ENCODE results near the gene CLPTM1. TPM values are rescaled to one million over a fixed set of nuclear protein-coding genes. Genes with fewer than 3 reads are reported as not detected.

The CLPTM1 gene
- polyA plus RNA-seq, 3 donors from 2014 or later: 20.8 to 33.1 (median 21.2) TPM

GRCh38 chr19:45016388-45017314 is 61.5 kb downstream of the CLPTM1 start:
- peak; percentile 64 to 78 (median 71) for DNase-seq
- Mint-ChIP-seq H3K27ac (peak overlapping the region; percentile 90 to 95 (median 94)), H3K4me1 (peaks cover 13 to 14% of the 10 kb centered on the region in 2 donors), H3K36me3 (peaks cover 0 to 5% (median 4%) of the 10 kb centered on the region in 3 donors), H3K9me3 (no peaks in the 10 kb centered on the region), H3K4me3 (peak overlapping the region; percentile 22 to 74 (median 51)), H3K27me3 (ENCODE audit: low read depth in 3 of 3) (peaks cover 0 to 5% (median 0%) of the 10 kb centered on the region in 3 donors)

DNA sequence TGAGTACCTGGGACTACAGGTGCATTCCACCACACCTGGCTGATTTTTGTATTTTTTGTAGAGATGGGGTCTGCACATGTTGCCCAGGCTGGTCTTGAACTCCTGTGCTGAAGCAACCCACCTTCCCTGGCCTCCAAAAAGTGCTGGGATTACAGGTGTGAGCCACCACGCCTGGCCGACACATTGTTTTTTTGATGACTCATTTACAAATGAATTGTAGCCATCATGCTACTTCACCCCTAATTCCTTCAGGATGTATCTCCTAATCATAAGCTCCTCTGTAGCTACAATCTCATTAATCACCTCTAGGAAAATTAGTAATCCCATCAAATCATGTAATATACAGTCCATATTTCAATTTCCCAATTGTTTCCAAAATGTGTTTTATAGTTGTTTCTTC is 64.0 kb downstream of the CLPTM1 start:
- Mint-ChIP-seq H3K4me3 (no peak overlapping the region), H3K9me3 (no peaks in the 10 kb centered on the region), H3K27me3 (ENCODE audit: low read depth in 3 of 3) (no peaks in the 10 kb centered on the region), H3K36me3 (peaks cover 0 to 4% (median 3%) of the 10 kb centered on the region in 3 donors), H3K4me1 (peaks cover 13 to 14% of the 10 kb centered on the region in 2 donors), H3K27ac (peak overlapping the region in 3 of 6 donors; percentile 29 to 78 (median 59))
- DNase-seq: no peak

DNA sequence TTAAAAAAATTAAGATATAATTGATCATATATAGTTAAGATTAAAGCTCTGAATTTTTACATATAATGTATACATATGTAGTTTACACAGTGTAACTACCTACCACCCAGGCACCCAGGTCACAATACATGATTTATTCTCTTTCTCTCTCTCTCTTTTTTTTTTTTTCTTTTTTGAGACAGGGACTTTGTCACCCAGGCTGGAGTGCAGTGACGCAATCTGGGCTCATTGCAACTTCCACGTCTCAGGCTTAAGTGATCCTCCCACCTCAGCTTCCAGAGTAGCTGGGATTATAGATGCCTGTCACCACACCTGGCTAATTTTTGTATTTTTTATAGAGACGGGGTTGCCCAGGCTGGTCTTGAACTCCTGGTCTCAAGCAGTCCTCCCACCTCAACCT is 64.9 kb downstream of the CLPTM1 start:
- no peak for DNase-seq
- no peaks in the 10 kb centered on the region for H3K9me3 Mint-ChIP-seq
- H3K27me3 Mint-ChIP-seq (ENCODE audit: low read depth in 3 of 3): no peaks in the 10 kb centered on the region
- peaks cover 13 to 14% of the 10 kb centered on the region in 2 donors for H3K4me1 Mint-ChIP-seq
- H3K36me3 Mint-ChIP-seq: peaks cover 0 to 4% (median 3%) of the 10 kb centered on the region in 3 donors
- H3K4me3 Mint-ChIP-seq: no peak overlapping the region
- H3K27ac Mint-ChIP-seq: no peak overlapping the region

DNA sequence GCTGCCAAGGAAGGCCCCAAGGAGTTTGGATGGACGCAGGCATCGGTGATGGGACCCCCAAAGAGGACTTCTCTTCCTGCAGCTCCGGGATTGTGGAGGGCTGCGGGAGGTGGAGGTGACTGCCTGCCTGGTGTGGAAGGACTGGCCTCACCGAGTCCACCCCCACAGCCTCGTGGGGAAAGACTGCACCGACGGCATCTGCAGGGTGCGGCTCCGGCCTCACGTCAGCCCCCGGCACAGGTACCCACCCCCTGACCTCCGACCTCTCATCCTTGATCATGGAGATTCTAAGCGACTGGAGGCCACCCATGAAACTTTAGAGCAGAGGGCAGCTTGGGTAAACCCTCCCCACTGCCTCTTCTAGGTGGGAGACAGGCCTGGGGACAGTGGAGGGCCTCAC is 66.8 kb downstream of the CLPTM1 start:
- Mint-ChIP-seq H3K4me3 (no peak overlapping the region), H3K9me3 (no peaks in the 10 kb centered on the region), H3K27ac (peak overlapping the region in 1 of 6 donors; percentile 23), H3K36me3 (peaks cover 0 to 7% (median 4%) of the 10 kb centered on the region in 3 donors), H3K27me3 (ENCODE audit: low read depth in 3 of 3) (peaks cover 0 to 2% (median 0%) of the 10 kb centered on the region in 3 donors), H3K4me1 (peaks cover 2 to 3% of the 10 kb centered on the region in 2 donors)
- DNase-seq: no peak

DNA sequence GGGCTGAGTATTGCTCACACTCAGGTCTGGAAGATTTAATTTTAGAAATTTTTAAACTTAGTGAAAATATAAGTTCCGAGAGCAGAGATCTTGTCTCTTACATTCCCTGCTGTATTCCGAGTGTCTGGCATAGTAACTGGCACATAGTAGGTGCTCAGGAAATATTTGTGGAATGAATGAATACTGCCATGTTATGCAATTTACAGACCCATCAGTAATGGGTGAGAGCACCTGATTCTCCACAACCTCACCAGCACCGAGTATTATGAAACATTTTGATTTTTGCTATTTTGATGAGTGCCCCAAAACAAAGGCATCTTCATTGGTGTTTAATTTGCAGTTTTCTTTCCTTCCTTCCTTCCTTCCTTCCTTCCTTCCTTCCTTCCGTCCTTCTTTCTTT is 67.9 kb downstream of the CLPTM1 start:
- Mint-ChIP-seq H3K36me3 (peaks cover 0 to 8% (median 7%) of the 10 kb centered on the region in 3 donors), H3K27me3 (ENCODE audit: low read depth in 3 of 3) (peaks cover 0 to 2% (median 0%) of the 10 kb centered on the region in 3 donors), H3K27ac (no peak overlapping the region), H3K4me1 (no peaks in the 10 kb centered on the region), H3K9me3 (no peaks in the 10 kb centered on the region), H3K4me3 (no peak overlapping the region)
- DNase-seq: no peak

GRCh38 chr19:45025264-45025663 is 70.1 kb downstream of the CLPTM1 start:
- Mint-ChIP-seq H3K9me3 (no peaks in the 10 kb centered on the region), H3K27ac (no peak overlapping the region), H3K36me3 (peaks cover 0 to 10% (median 8%) of the 10 kb centered on the region in 3 donors), H3K27me3 (ENCODE audit: low read depth in 3 of 3) (peaks cover 0 to 2% (median 0%) of the 10 kb centered on the region in 3 donors), H3K4me3 (no peak overlapping the region), H3K4me1 (no peaks in the 10 kb centered on the region)
- no peak for DNase-seq

DNA sequence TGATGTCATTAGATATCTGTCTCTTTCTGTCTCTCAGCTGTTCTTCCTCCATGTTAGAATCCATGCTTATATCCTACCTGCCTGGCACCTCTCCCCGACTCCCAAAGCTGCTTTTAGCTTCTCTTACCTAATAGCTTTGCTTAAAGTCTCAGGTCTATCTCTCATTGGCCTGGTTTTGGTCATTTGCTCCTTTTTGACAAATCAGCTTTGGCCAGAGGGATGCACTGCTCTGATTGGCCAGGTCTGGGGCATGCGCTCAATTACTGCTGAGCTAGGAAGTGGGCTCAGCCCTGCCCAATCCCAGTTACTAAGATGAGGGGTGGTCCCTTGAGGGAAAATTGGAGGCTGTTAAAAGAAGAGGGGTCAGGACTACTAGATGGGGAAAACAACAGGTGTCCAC is 72.2 kb downstream of the CLPTM1 start:
- Mint-ChIP-seq H3K27me3 (ENCODE audit: low read depth in 3 of 3) (peaks cover 0 to 2% (median 0%) of the 10 kb centered on the region in 3 donors), H3K36me3 (peaks cover 0 to 17% (median 16%) of the 10 kb centered on the region in 3 donors), H3K4me1 (no peaks in the 10 kb centered on the region), H3K27ac (peak overlapping the region in 1 of 6 donors; percentile 53), H3K9me3 (no peaks in the 10 kb centered on the region), H3K4me3 (no peak overlapping the region)
- no peak for DNase-seq

DNA sequence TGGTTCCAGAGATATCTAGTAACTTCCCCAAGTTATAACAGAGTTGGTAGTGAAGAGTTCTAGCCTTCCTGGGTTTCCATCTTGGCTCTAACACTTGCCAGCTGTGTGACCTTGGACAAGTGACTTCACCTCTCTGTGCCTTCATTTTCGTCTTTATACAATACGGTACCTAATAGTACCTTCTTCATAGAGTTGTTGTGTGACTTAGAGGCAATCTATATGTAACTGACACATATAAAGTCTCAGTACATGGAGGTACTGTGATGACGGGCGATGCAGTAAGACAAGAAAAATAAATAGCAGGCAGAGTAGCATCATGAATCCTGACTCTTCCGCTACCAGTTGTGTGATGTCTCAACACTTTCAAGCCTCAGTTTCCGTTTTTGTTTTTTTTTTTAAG is 75.6 kb downstream of the CLPTM1 start:
- no peak for DNase-seq
- no peaks in the 10 kb centered on the region for H3K27me3 Mint-ChIP-seq (ENCODE audit: low read depth in 3 of 3)
- H3K36me3 Mint-ChIP-seq: peaks cover 4 to 27% (median 25%) of the 10 kb centered on the region in 3 donors
- peak overlapping the region in 1 of 6 donors; percentile 61 for H3K27ac Mint-ChIP-seq
- no peak overlapping the region for H3K4me3 Mint-ChIP-seq
- no peaks in the 10 kb centered on the region for H3K4me1 Mint-ChIP-seq
- H3K9me3 Mint-ChIP-seq: no peaks in the 10 kb centered on the region

- DNase-seq: no peak
- Mint-ChIP-seq H3K36me3 (peaks cover 4 to 24% (median 21%) of the 10 kb centered on the region in 3 donors), H3K27me3 (ENCODE audit: low read depth in 3 of 3) (no peaks in the 10 kb centered on the region), H3K27ac (no peak overlapping the region), H3K4me3 (no peak overlapping the region), H3K4me1 (no peaks in the 10 kb centered on the region), H3K9me3 (no peaks in the 10 kb centered on the region)
Measured at GRCh38 chr19:45032421-45032820, 77.2 kb downstream of the CLPTM1 start.

DNA sequence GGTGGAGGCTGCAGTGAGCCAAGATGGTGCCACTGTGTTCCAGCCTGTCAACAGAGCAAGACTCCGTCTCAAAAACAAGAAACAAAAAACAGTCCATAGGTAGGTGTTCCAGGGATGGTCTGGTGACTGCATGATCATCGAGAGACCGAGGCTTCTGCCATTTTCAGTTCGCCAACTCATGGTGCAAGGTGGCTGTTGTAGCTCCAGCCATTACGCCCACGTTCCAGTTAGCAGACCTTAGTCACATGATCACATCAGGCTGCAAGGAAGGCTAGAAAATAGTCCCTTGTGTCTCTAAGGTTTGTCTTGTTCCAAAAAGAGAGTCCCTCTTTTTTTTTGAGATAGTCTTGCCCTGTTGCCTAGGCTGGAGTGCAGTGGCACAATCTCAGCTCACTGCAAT is 80.6 kb downstream of the CLPTM1 start:
- no peak overlapping the region for H3K4me3 Mint-ChIP-seq
- peaks cover 19 to 22% of the 10 kb centered on the region in 2 donors for H3K4me1 Mint-ChIP-seq
- peak overlapping the region in 1 of 6 donors; percentile 34 for H3K27ac Mint-ChIP-seq
- peaks cover 4 to 18% (median 16%) of the 10 kb centered on the region in 3 donors for H3K36me3 Mint-ChIP-seq
- no peak for DNase-seq
- peaks cover 4 to 10% (median 7%) of the 10 kb centered on the region in 3 donors for H3K27me3 Mint-ChIP-seq (ENCODE audit: low read depth in 3 of 3)
- no peaks in the 10 kb centered on the region for H3K9me3 Mint-ChIP-seq

GRCh38 chr19:45037393-45038169 is 82.4 kb downstream of the CLPTM1 start:
- H3K27me3 Mint-ChIP-seq (ENCODE audit: low read depth in 3 of 3): peaks cover 4 to 10% (median 10%) of the 10 kb centered on the region in 3 donors
- no peaks in the 10 kb centered on the region for H3K9me3 Mint-ChIP-seq
- peaks cover 31 to 33% of the 10 kb centered on the region in 2 donors for H3K4me1 Mint-ChIP-seq
- peak overlapping the region in 5 of 6 donors; percentile 30 to 79 (median 35) for H3K27ac Mint-ChIP-seq
- peaks cover 11 to 20% (median 15%) of the 10 kb centered on the region in 3 donors for H3K36me3 Mint-ChIP-seq
- DNase-seq: no peak
- peak overlapping the region; percentile 56 to 99 (median 95) for H3K4me3 Mint-ChIP-seq

DNA sequence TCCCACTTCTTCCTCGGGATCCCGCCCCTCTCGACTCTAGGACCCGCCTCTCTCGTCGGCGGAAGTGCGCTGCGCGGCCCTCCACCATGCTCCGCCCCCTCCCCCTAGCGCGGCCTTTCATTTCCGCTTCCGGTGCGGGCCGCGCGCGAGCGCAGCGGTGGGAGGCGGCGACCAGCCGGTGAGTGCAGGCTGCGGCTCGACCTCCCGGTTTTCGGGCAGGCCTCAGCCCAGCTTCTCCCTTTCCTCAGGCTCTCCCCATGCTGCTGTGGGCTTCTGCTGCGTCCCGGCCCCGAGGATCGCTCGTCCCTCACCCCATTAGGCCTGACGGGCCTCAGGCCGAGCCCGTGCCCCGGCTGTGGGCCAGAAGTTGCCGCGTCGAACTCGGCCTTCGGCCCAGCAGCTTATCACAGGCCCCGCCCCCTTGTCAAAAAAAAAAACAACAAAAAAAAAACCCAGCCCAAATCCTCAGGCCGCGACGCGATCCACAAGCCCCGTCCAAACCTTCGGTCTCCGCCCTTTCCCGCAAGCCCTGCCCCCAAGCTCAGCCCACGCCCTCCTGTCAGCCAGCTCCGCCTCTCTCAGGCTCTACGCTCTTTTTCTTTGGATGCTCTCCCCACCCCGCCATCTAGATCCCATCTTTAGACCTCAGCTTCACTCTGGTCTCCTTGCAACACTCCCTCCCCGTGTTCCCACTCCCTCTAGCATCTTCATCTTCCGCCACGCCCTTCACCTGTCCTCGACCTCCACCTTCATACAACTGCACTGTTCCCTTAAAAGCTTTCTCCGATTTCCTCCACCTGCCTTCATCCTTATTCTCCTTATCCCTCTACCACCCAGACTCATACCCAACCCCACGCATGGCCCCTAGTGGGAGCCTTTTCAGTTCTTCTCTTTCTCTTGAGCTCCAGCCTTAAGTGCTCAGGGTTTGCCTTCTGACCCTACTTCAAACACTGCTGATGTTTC is 84.0 kb downstream of the CLPTM1 start, which contains the start of gene CLASRP:
Gene CLASRP, plus strand, starts transcription at position 115 of the 963 bp plus-strand sequence. CDS start 1,168 bp downstream, outside the sequence.
- H3K36me3 Mint-ChIP-seq: peaks cover 8 to 17% (median 11%) of the 10 kb centered on the region in 3 donors
- H3K4me1 Mint-ChIP-seq: peaks cover 31 to 33% of the 10 kb centered on the region in 2 donors
- peak within 1 kb of the TSS; percentile 95 to 99 (median 98) for H3K4me3 Mint-ChIP-seq
- DNase-seq: peak; percentile 86 to 88 (median 87)
- peak within 1 kb of the TSS; percentile 92 to 98 (median 97) for H3K27ac Mint-ChIP-seq
- no peaks in the 10 kb centered on the region for H3K9me3 Mint-ChIP-seq
- H3K27me3 Mint-ChIP-seq (ENCODE audit: low read depth in 3 of 3): peaks cover 4 to 10% (median 10%) of the 10 kb centered on the region in 3 donors

Measured in immature natural killer cell (primary cell).